ENCODE results near the gene OXER1. TPM values are rescaled to one million over a fixed set of nuclear protein-coding genes. Genes with fewer than 3 reads are reported as not detected.

OXER1 gene
- total and polyA plus RNA-seq, 4 donors, result 2.2 to 8.1 (median 6.7) TPM

- TF ChIP-seq FOXA2 (IDR thresholded peaks at IDR 0.05) (no peak), EGR1 (IDR thresholded peaks at IDR 0.05; ENCODE audit: low read depth in 2 of 2) (no peak), GABPA (IDR thresholded peaks at IDR 0.05 in 1 of 2, conservative IDR thresholded peaks at IDR 0.05 in 1 of 2) (no peak), SP1 (IDR thresholded peaks at IDR 0.05) (no peak), YY1 (IDR thresholded peaks at IDR 0.05) (no peak), NR2F2 (IDR thresholded peaks at IDR 0.05) (no peak), RXRA (IDR thresholded peaks at IDR 0.05) (no peak), REST (IDR thresholded peaks at IDR 0.05) (no peak), JUND (IDR thresholded peaks at IDR 0.05) (no peak), ATF3 (IDR thresholded peaks at IDR 0.05) (no peak), CTCF (IDR thresholded peaks at IDR 0.05; ENCODE audit: low read depth, low read length, missing input control) (no peak), HNF4A (conservative IDR thresholded peaks at IDR 0.05) (no peak), TAF1 (conservative IDR thresholded peaks at IDR 0.05) (no peak), RAD21 (IDR thresholded peaks at IDR 0.05) (no peak)
- TF ChIP-seq, protein P1, sequence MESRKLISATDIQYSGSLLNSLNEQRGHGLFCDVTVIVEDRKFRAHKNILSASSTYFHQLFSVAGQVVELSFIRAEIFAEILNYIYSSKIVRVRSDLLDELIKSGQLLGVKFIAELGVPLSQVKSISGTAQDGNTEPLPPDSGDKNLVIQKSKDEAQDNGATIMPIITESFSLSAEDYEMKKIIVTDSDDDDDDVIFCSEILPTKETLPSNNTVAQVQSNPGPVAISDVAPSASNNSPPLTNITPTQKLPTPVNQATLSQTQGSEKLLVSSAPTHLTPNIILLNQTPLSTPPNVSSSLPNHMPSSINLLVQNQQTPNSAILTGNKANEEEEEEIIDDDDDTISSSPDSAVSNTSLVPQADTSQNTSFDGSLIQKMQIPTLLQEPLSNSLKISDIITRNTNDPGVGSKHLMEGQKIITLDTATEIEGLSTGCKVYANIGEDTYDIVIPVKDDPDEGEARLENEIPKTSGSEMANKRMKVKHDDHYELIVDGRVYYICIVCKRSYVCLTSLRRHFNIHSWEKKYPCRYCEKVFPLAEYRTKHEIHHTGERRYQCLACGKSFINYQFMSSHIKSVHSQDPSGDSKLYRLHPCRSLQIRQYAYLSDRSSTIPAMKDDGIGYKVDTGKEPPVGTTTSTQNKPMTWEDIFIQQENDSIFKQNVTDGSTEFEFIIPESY (IDR thresholded peaks at IDR 0.05), result no peak
- Histone ChIP-seq H3K9me3 (ENCODE audit: control insufficient read depth in 4 of 4, low read length in 3 of 4) (no peaks in the 10 kb centered on the region), H3K4me3 (ENCODE audit: low read depth in 1 of 3, low read length in 3 of 3) (no peak overlapping the region), H3K27ac (ENCODE audit: low read depth in 1 of 2, low read length in 2 of 2) (no peak overlapping the region), H3K9ac (ENCODE audit: low read depth in 1 of 2, low read length in 2 of 2) (no peak overlapping the region), H3K36me3 (ENCODE audit: control insufficient read depth in 4 of 4, insufficient read depth in 3 of 4, low read depth in 1 of 4, low read length in 3 of 4) (peaks cover 0 to 2% (median 0%) of the 10 kb centered on the region in 4 donors), H3K27me3 (ENCODE audit: control insufficient read depth in 4 of 4, insufficient read depth in 4 of 4, low read length in 3 of 4) (no peaks in the 10 kb centered on the region), H3K4me1 (ENCODE audit: control insufficient read depth in 4 of 4, insufficient read depth in 4 of 4, low read length in 3 of 4) (no peaks in the 10 kb centered on the region)
- WGBS, result 93% methylated on average over 2 of the region's 2 CpGs
- DNase-seq (ENCODE audit: low spot score), result no peak
Measured at GRCh38 chr2:42742740-42743658, 20.9 kb downstream of the OXER1 start.

All from liver (tissue), 9 donors.